Endothelial cell of umbilical vein (primary cell): Measurements from ENCODE around the gene CALY. TPM values are rescaled to one million over a fixed set of nuclear protein-coding genes. Genes with fewer than 3 reads are reported as not detected.

Source experiments
- BruUV-seq: library from RNA; stranded (reverse); fragments of 400-500 nt; replicated peaks from 2 replicates; lab custom pipeline; 2021; lab: Mats Ljungman, UMichigan
- CTCF ChIA-PET: fragments of 300-600, 350-600 bp; sonication (Branson Sonifier 250); formaldehyde crosslinking; loops from one replicate; lab custom pipeline; 2021; ENCODE audit warnings: antibody characterized with exemption, inconsistent platforms; lab: Charles Lee
- POLR2A ChIA-PET: fragments of 300-600, 350-600 bp; sonication (Branson Sonifier 250); formaldehyde crosslinking; loops from one replicate; lab custom pipeline; 2021; ENCODE audit warnings: antibody characterized with exemption, inconsistent platforms; lab: Charles Lee
- DNase-seq: peaks from one replicate; pipeline ENCODE4 v3.0.0-alpha.2; 2011; ENCODE audit warnings: low read depth, low spot score
- FAIRE-seq: peaks from 2 replicates; lab custom pipeline; 2011; peaks lifted over from hg19 to GRCh38; lab: Jason Lieb, UNC
- H2AFZ ChIP-seq: 2 replicates; pipeline ENCODE4 v1.6.0; 2012; ENCODE audit warnings: low read depth, low read length, control low read depth, inconsistent platforms
- H3K27ac ChIP-seq: 2 replicates; pipeline ENCODE4 v1.5.1; 2011; ENCODE audit warnings: low read depth, mild to moderate bottlenecking, control low read depth, low read length, moderate library complexity; ENCODE audit not compliant: insufficient read depth
- H3K27me3 ChIP-seq, 2 experiments: 2 replicates each; pipeline versions ENCODE4 v1.6.0 to v1.6.1; 2011; ENCODE audit warnings: low read length in 2 of 2, mixed read lengths in 1 of 2; ENCODE audit not compliant: control insufficient read depth in 2 of 2, insufficient read depth in 2 of 2
- H3K36me3 ChIP-seq, 2 experiments: 2 replicates in 1 of 2; 3 replicates in 1 of 2; pipeline ENCODE4 v1.5.1; 2011; ENCODE audit warnings: low read length in 2 of 2, mild to moderate bottlenecking in 1 of 2, moderate library complexity in 1 of 2; ENCODE audit not compliant: control insufficient read depth in 2 of 2, insufficient read depth in 2 of 2; ENCODE audit errors: extremely low read depth in 1 of 2
- H3K4me1 ChIP-seq: 3 replicates; pipeline ENCODE4 v1.5.1; 2011; ENCODE audit warnings: mild to moderate bottlenecking, low read length; ENCODE audit not compliant: control insufficient read depth, insufficient read depth; ENCODE audit errors: extremely low read depth
- H3K4me2 ChIP-seq: 2 replicates; pipeline ENCODE4 v1.6.1; 2011; ENCODE audit warnings: low read length, control low read depth, mixed read lengths; ENCODE audit not compliant: insufficient read depth
- H3K4me3 ChIP-seq, 3 experiments: fragments of 200-600 bp in 1 of 3; sonication (generic), shearing (Covaris generic) in 1 of 3; replicated peaks in 1 of 3; 2 replicates each; pipeline ENCODE4 v1.5.1; 2011 to 2016; ENCODE audit warnings: control low read depth in 3 of 3, low read length in 3 of 3, mild to moderate bottlenecking in 2 of 3, inconsistent platforms in 1 of 3, low read depth in 1 of 3, moderate library complexity in 1 of 3; ENCODE audit not compliant: insufficient read depth in 1 of 3
- H3K79me2 ChIP-seq: 2 replicates; pipeline ENCODE4 v1.6.0; 2012; ENCODE audit warnings: low read length, inconsistent platforms; ENCODE audit not compliant: control insufficient read depth, insufficient read depth
- H3K9ac ChIP-seq: replicated peaks from 2 replicates; pipeline ENCODE3; 2011; ENCODE audit warnings: low read length, control low read depth; ENCODE audit not compliant: insufficient read depth; ENCODE audit errors: extremely low read depth
- H3K9me1 ChIP-seq: replicated peaks from 3 replicates; pipeline ENCODE4 v1.6.0; 2011; ENCODE audit warnings: mild to moderate bottlenecking, low read length; ENCODE audit not compliant: control insufficient read depth, insufficient read depth; ENCODE audit errors: extremely low read depth
- H3K9me3 ChIP-seq: replicated peaks from 2 replicates; pipeline ENCODE4 v1.5.1; 2012; ENCODE audit warnings: low read length, inconsistent platforms; ENCODE audit not compliant: control insufficient read depth, insufficient read depth
- H4K20me1 ChIP-seq: replicated peaks from 2 replicates; pipeline ENCODE3; 2011; ENCODE audit warnings: mild to moderate bottlenecking, low read length; ENCODE audit not compliant: control insufficient read depth, insufficient read depth; ENCODE audit errors: extremely low read depth
- CTCF ChIP-seq, 2 donors: IDR thresholded peaks; 1 replicate in 1 of 2; 2 replicates in 1 of 2; pipeline ENCODE4 v1.5.1; 2011; ENCODE audit warnings: low read length in 2 of 2, mild to moderate bottlenecking in 2 of 2, moderate library complexity in 2 of 2, control low read depth in 1 of 2, inconsistent platforms in 1 of 2, low read depth in 1 of 2; ENCODE audit not compliant: insufficient read depth in 1 of 2; ENCODE audit errors: extremely low read depth in 1 of 2
- GATA2 ChIP-seq: IDR thresholded peaks from 2 replicates; pipeline ENCODE4 v1.7.0; 2011; ENCODE audit warnings: low read depth, mild to moderate bottlenecking, moderate library complexity, mixed read lengths, low read length; ENCODE audit not compliant: insufficient read length, insufficient read depth
- JUN ChIP-seq: IDR thresholded peaks from 2 replicates; pipeline ENCODE4 v1.6.1; 2011; ENCODE audit warnings: borderline replicate concordance, low read depth; ENCODE audit not compliant: insufficient read length, insufficient read depth
- MAX ChIP-seq: IDR thresholded peaks from 2 replicates; pipeline ENCODE4 v1.6.1; 2011; ENCODE audit not compliant: insufficient read depth, insufficient read length
- MYC ChIP-seq: IDR thresholded peaks from one replicate; pipeline ENCODE4 v1.6.1; 2011; ENCODE audit warnings: mild to moderate bottlenecking, low read depth, low read length
- POLR2A ChIP-seq: IDR thresholded peaks from 2 replicates; pipeline ENCODE4 v1.6.1; 2012; ENCODE audit warnings: low read depth, mild to moderate bottlenecking, control low read depth, low read length
- POLR2AphosphoS5 ChIP-seq: IDR thresholded peaks from 2 replicates; pipeline ENCODE4 v1.6.1; 2012; ENCODE audit warnings: low read depth, mild to moderate bottlenecking, control low read depth, low read length, moderate library complexity; ENCODE audit not compliant: insufficient read depth
- dilution Hi-C: fragments of 300-500 bp; cut with MboI; formaldehyde crosslinking; loops from one replicate; pipeline ENCODE4 v1.15.0; 2019; ENCODE audit warnings: low sequenced_read_pairs; ENCODE audit not compliant: extremely low pct_ligation_motif_present
- intact Hi-C: fragments of 100-400 bp; cut with micrococcal nuclease; formaldehyde crosslinking; loops from one replicate; pipeline ENCODE4 v1.10.0; 2022
- polyA plus RNA-seq, 4 experiments: library from polyadenylated mRNA; depleted of rRNA in 3 of 4; stranded (reverse) in 3 of 4; unstranded in 1 of 4; fragments of >200 nt; gene quantifications; 2 replicates each; pipeline versions ENCODE4 v1.2.1 to v1.2.3, GENCODE V29; 2011 to 2012; ENCODE audit warnings: missing spikeins in 1 of 4
- total RNA-seq: library from RNA; stranded (reverse); gene quantifications from 2 replicates; pipeline ENCODE4 v1.2.3, GENCODE V29; 2021

The CALY gene
- total and polyA plus RNA-seq, 2 donors (not counting 3 experiments of a cell fraction or from before 2014, with no cell fraction given), result not detected

- no peak overlapping the region for H3K4me3 ChIP-seq
- no peaks in the 10 kb centered on the region for H3K9me1 ChIP-seq
- peaks cover under 1% of the 10 kb centered on the region for H3K4me1 ChIP-seq
- DNase-seq, result no peak
- H3K9me3 ChIP-seq, result no peaks in the 10 kb centered on the region
- H2AFZ ChIP-seq, result no peak overlapping the region
- CTCF ChIA-PET, result no interaction called here
- H3K27ac ChIP-seq, result no peak overlapping the region
- no TSS peak for BruUV-seq
- H3K79me2 ChIP-seq, result peaks cover 5% of the 10 kb centered on the region
- no peak overlapping the region for H3K9ac ChIP-seq
- intact Hi-C loops, result no loop called here
- no peaks in the 10 kb centered on the region for H4K20me1 ChIP-seq
- peaks cover 6 to 44% of the 10 kb centered on the region in 2 experiments for H3K36me3 ChIP-seq
- H3K27me3 ChIP-seq, result no peaks in the 10 kb centered on the region
- POLR2A ChIA-PET, result no interaction called here
- FAIRE-seq, result no peak
- dilution Hi-C loops, result no loop called here
- TF ChIP-seq POLR2AphosphoS5 (no peak), GATA2 (no peak), CTCF (IDR thresholded peaks at IDR 0.05; ENCODE audit: extremely low read depth in 1 of 2, insufficient read depth in 1 of 2, low read depth in 1 of 2, low read length in 2 of 2) (no peak)
- no peak overlapping the region for H3K4me2 ChIP-seq
Observed at GRCh38 chr10:133298466-133298865, 38.2 kb downstream of the CALY start.

DNA sequence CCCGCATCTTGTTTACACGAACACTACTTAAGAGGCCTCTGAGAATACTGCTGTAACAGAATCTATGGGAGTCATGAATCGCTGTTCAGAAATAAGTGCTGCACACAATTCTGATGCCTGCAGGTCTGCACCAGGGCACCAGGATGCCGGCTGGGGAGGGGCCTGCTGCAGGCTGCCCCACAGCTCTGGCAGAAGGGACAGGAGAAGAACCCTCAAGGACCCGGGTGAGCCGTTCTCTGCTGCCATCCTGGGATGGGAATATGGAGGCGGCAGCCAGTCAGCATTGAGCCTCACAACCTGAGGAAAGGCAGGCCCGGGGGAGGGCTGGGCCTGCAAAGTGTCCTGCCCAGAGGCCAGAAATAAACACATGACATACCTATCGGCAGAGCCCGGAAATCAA lies 39.2 kb downstream of the CALY start:
- dilution Hi-C loops, result no loop called here

More for the DNA sequence above, 39.2 kb downstream of the CALY start:
- DNase-seq (no peak), FAIRE-seq (no peak)
- H2AFZ ChIP-seq, result no peak overlapping the region
- no peak overlapping the region for H3K4me2 ChIP-seq
- no peak overlapping the region for H3K27ac ChIP-seq
- H3K9me1 ChIP-seq, result no peaks in the 10 kb centered on the region
- no peaks in the 10 kb centered on the region for H3K27me3 ChIP-seq
- no TSS peak for BruUV-seq
- H3K9me3 ChIP-seq, result no peaks in the 10 kb centered on the region
- H3K4me1 ChIP-seq, result peaks cover 10% of the 10 kb centered on the region
- intact Hi-C loops, result no loop called here
- no peak overlapping the region for H3K4me3 ChIP-seq
- H3K36me3 ChIP-seq, result peaks cover 3 to 47% of the 10 kb centered on the region in 2 experiments
- ChIA-PET POLR2A (no interaction called here), CTCF (no interaction called here)
- TF ChIP-seq MAX (no peak), GATA2 (no peak), POLR2AphosphoS5 (no peak), POLR2A (no peak), JUN (no peak), CTCF (IDR thresholded peaks at IDR 0.05; ENCODE audit: extremely low read depth in 1 of 2, insufficient read depth in 1 of 2, low read depth in 1 of 2, low read length in 2 of 2) (no peak), MYC (no peak)
- no peak overlapping the region for H3K9ac ChIP-seq
- H3K79me2 ChIP-seq, result peaks cover under 1% of the 10 kb centered on the region
- H4K20me1 ChIP-seq, result no peaks in the 10 kb centered on the region
